WTC11 (cell line): ENCODE data around the gene U2AF2.

Source experiments
- ARID4B ChIP-seq: sonication (generic); formaldehyde crosslinking; IDR thresholded peaks from 2 replicates; pipeline ENCODE4 v1.8.0; 2023; ENCODE audit warnings: missing genetic modification reagents, mild to moderate bottlenecking, borderline replicate concordance
- CTCF ChIP-seq: fragments of 200-600 bp; IDR thresholded peaks from 2 replicates; pipeline ENCODE4 v1.8.0; 2022; ENCODE audit warnings: antibody characterized with exemption
- E2F4 ChIP-seq: sonication (generic); formaldehyde crosslinking; IDR thresholded peaks from 2 replicates; pipeline ENCODE4 v1.8.1; 2022; ENCODE audit warnings: low read depth, mild to moderate bottlenecking, moderate library complexity, missing genetic modification reagents, borderline replicate concordance
- FOXJ3 ChIP-seq: sonication (generic); formaldehyde crosslinking; IDR thresholded peaks from 2 replicates; pipeline ENCODE4 v1.9.0; 2021; ENCODE audit warnings: missing genetic modification reagents, mild to moderate bottlenecking, borderline replicate concordance
- GABPB1 ChIP-seq: sonication (generic); formaldehyde crosslinking; IDR thresholded peaks from 2 replicates; pipeline ENCODE4 v1.8.1; 2023; ENCODE audit warnings: mild to moderate bottlenecking, missing genetic modification reagents
- HMGXB4 ChIP-seq: sonication (generic); formaldehyde crosslinking; IDR thresholded peaks from 2 replicates; pipeline ENCODE4 v1.8.1; 2023; ENCODE audit warnings: mild to moderate bottlenecking, moderate library complexity, missing genetic modification reagents
- NR2C2 ChIP-seq: sonication (generic); formaldehyde crosslinking; IDR thresholded peaks from 2 replicates; pipeline ENCODE4 v1.8.0; 2022; ENCODE audit warnings: mild to moderate bottlenecking, missing genetic modification reagents
- RELA ChIP-seq: sonication (generic); formaldehyde crosslinking; IDR thresholded peaks from 2 replicates; pipeline ENCODE4 v1.8.1; 2022; ENCODE audit warnings: missing genetic modification reagents, mild to moderate bottlenecking, borderline replicate concordance
- ZNF232 ChIP-seq: sonication (generic); formaldehyde crosslinking; IDR thresholded peaks from 2 replicates; pipeline ENCODE4 v1.8.0; 2022; ENCODE audit warnings: mild to moderate bottlenecking, missing genetic modification reagents

- no peak for TF ChIP-seq HMGXB4
- no peak for TF ChIP-seq FOXJ3 (CRISPR knock-in tag)
- TF ChIP-seq CTCF, result no peak
- TF ChIP-seq NR2C2, result no peak
- TF ChIP-seq ARID4B (CRISPR knock-in tag), result no peak
- TF ChIP-seq ZNF232 (CRISPR knock-in tag), result no peak
- no peak for TF ChIP-seq GABPB1 (CRISPR knock-in tag)
- no peak for TF ChIP-seq E2F4 (CRISPR knock-in tag)
- no peak for TF ChIP-seq RELA (CRISPR knock-in tag)
Observed at GRCh38 chr19:55615543-55616394, 39.1 kb upstream of the U2AF2 start.
